ENCODE measurements around the gene VPS36.
A peak's percentile ranks its signal among the peaks of the same experiment; 100 is the strongest.

VPS36 gene

GRCh38 chr13:52455677-52456041, 5.2 kb upstream of the VPS36 start:
- peak overlapping the region; percentile 89 for H3K27ac ChIP-seq
- TF ChIP-seq CTCF (IDR thresholded peaks at IDR 0.05) (no peak), ZFX (IDR thresholded peaks at IDR 0.05; ENCODE audit: borderline replicate concordance) (no peak)

- H3K27ac ChIP-seq, result peak within 1 kb of the TSS; percentile 89
- TF ChIP-seq CTCF (IDR thresholded peaks at IDR 0.05) (no peak), ZFX (IDR thresholded peaks at IDR 0.05; ENCODE audit: borderline replicate concordance) (no peak)
Measured at GRCh38 chr13:52454820-52455676, 4.6 kb upstream of the VPS36 start, which contains the start of gene CKAP2. Gene CKAP2 (plus strand): TSS chr13:52455478. CDS start chr13:52455557, 79 bp downstream.

GRCh38 chr13:52454459-52454819, 4.0 kb upstream of the VPS36 start:
- peak overlapping the region; percentile 89 for H3K27ac ChIP-seq

GRCh38 chr13:52452470-52452869, 2.0 kb upstream of the VPS36 start:
- H3K27ac ChIP-seq, result no peak overlapping the region
- no peak for TF ChIP-seq CTCF (IDR thresholded peaks at IDR 0.05)
- TF ChIP-seq ZFX (IDR thresholded peaks at IDR 0.05; ENCODE audit: borderline replicate concordance), result no peak

More at GRCh38 chr13:52454459-52454819, 4.0 kb upstream of the VPS36 start:
- TF ChIP-seq CTCF (IDR thresholded peaks at IDR 0.05) (no peak), ZFX (IDR thresholded peaks at IDR 0.05; ENCODE audit: borderline replicate concordance) (no peak)

- TF ChIP-seq CTCF (IDR thresholded peaks at IDR 0.05) (no peak), ZFX (IDR thresholded peaks at IDR 0.05; ENCODE audit: borderline replicate concordance) (no peak)
- H3K27ac ChIP-seq, result no peak overlapping the region
Measured at GRCh38 chr13:52451135-52451804, 836 bp upstream of the VPS36 start.

- peak overlapping the region; percentile 79; the same call in 1 of the 2 replicates for H3K27ac ChIP-seq
Measured at GRCh38 chr13:52450793-52451116, 321 bp upstream of the VPS36 start.

More at GRCh38 chr13:52450793-52451116, 321 bp upstream of the VPS36 start:
- no peak for TF ChIP-seq ZFX (IDR thresholded peaks at IDR 0.05; ENCODE audit: borderline replicate concordance)
- TF ChIP-seq CTCF (IDR thresholded peaks at IDR 0.05), result peak; percentile 79

Data from 22Rv1 (cell line).